Loucy (cell line): ENCODE data around the gene GDPD3.

ENCODE experiments used
- H2AFZ ChIP-seq: fragments of 200-600 bp; sonication (generic); 2 replicates; pipeline ENCODE4 v1.6.0; 2016; ENCODE audit warnings: antibody characterized with exemption, mild to moderate bottlenecking, low read length, moderate library complexity
- H3F3A ChIP-seq: fragments of 200-600 bp; 2 replicates; pipeline ENCODE4 v1.6.0; 2016; ENCODE audit warnings: antibody characterized with exemption, low read depth, mild to moderate bottlenecking
- H3K27me3 ChIP-seq: fragments of 200-600 bp; sonication (generic); 2 replicates; pipeline ENCODE4 v1.6.1; 2014; ENCODE audit warnings: low read length, mild to moderate bottlenecking; ENCODE audit not compliant: insufficient read depth, poor library complexity, severe bottlenecking
- H3K36me3 ChIP-seq: fragments of 200-600 bp; sonication (generic); 2 replicates; pipeline ENCODE4 v1.6.1; 2016; ENCODE audit warnings: low read length; ENCODE audit not compliant: insufficient read depth
- H3K4me1 ChIP-seq: fragments of 200-600 bp; sonication (generic); 2 replicates; pipeline ENCODE4 v1.5.1; 2014; ENCODE audit warnings: low read length, mild to moderate bottlenecking; ENCODE audit not compliant: insufficient read depth, poor library complexity, severe bottlenecking
- H3K4me2 ChIP-seq: fragments of 200-600 bp; sonication (generic); 2 replicates; pipeline ENCODE4 v1.6.0; 2014; ENCODE audit warnings: antibody characterized with exemption, low read length, low read depth, mild to moderate bottlenecking; ENCODE audit not compliant: poor library complexity, severe bottlenecking
- H3K4me3 ChIP-seq: fragments of 200-600 bp; sonication (generic); 2 replicates; pipeline ENCODE4 v1.5.1; 2014; ENCODE audit warnings: low read length, mild to moderate bottlenecking, mixed read lengths; ENCODE audit not compliant: poor library complexity, severe bottlenecking
- H3K79me2 ChIP-seq: fragments of 200-600 bp; sonication (generic); 2 replicates; pipeline ENCODE4 v1.6.1; 2014; ENCODE audit warnings: low read length; ENCODE audit not compliant: insufficient read depth
- H3K9ac ChIP-seq: fragments of 200-600 bp; sonication (generic); 2 replicates; pipeline ENCODE4 v1.6.0; 2014; ENCODE audit warnings: mild to moderate bottlenecking, low read depth, low read length, moderate library complexity; ENCODE audit not compliant: poor library complexity, severe bottlenecking
- H3K9me2 ChIP-seq: fragments of 200-600 bp; sonication (generic); replicated peaks from 2 replicates; pipeline ENCODE4 v1.6.1; 2016; ENCODE audit warnings: low read depth, low read length, mixed read lengths
- H3K9me3 ChIP-seq: fragments of 200-600 bp; sonication (generic); 2 replicates; pipeline ENCODE4 v1.6.1; 2014; ENCODE audit warnings: mild to moderate bottlenecking, antibody characterized with exemption, low read length, low read depth; ENCODE audit not compliant: insufficient read depth
- H4K20me1 ChIP-seq: fragments of 200-600 bp; sonication (generic); 2 replicates; pipeline ENCODE4 v1.6.0; 2014; ENCODE audit warnings: antibody characterized with exemption, low read length, mild to moderate bottlenecking; ENCODE audit not compliant: insufficient read depth, poor library complexity, severe bottlenecking
- CTCF ChIP-seq: fragments of 200-600 bp; sonication (generic); conservative IDR thresholded peaks from 2 replicates; pipeline ENCODE4 v1.5.1; 2014; ENCODE audit warnings: mild to moderate bottlenecking, antibody characterized with exemption, low read length
- EZH2phosphoT487 ChIP-seq: fragments of 200-600 bp; IDR thresholded peaks from 2 replicates; pipeline ENCODE4 v1.6.1; 2018; ENCODE audit warnings: antibody characterized with exemption, mild to moderate bottlenecking, moderate library complexity, borderline replicate concordance

GDPD3 gene

GRCh38 chr16:30091474-30092372, 21.6 kb downstream of the GDPD3 start, which contains the start of gene TBX6:
Gene TBX6 (minus strand): TSS chr16:30091924. CDS start chr16:30091193, 731 bp downstream.
- no peaks in the 10 kb centered on the region for H3K36me3 ChIP-seq
- no peaks in the 10 kb centered on the region for H4K20me1 ChIP-seq
- TF ChIP-seq CTCF: peak; percentile 54
- TF ChIP-seq EZH2phosphoT487: no peak
- no peaks in the 10 kb centered on the region for H3K27me3 ChIP-seq
- peaks cover 22% of the 10 kb centered on the region for H3K4me1 ChIP-seq
- H3K9me2 ChIP-seq: no peaks in the 10 kb centered on the region
- peak within 1 kb of the TSS; percentile 97 for H3K9ac ChIP-seq
- peaks cover 7% of the 10 kb centered on the region; the same call in 1 of the 2 replicates for H3F3A ChIP-seq
- peak within 1 kb of the TSS; percentile 82 for H2AFZ ChIP-seq
- no peaks in the 10 kb centered on the region for H3K79me2 ChIP-seq
- peak within 1 kb of the TSS; percentile 91 for H3K4me2 ChIP-seq
- no peaks in the 10 kb centered on the region for H3K9me3 ChIP-seq
- peak within 1 kb of the TSS; percentile 82 for H3K4me3 ChIP-seq

GRCh38 chr16:30090610-30091331, 22.6 kb downstream of the GDPD3 start:
- Histone ChIP-seq H3K4me1 (peaks cover 22% of the 10 kb centered on the region), H3F3A (peaks cover 7% of the 10 kb centered on the region; the same call in 1 of the 2 replicates), H3K4me2 (peak overlapping the region; percentile 91), H2AFZ (no peak overlapping the region), H3K4me3 (peak overlapping the region; percentile 82), H3K9me3 (no peaks in the 10 kb centered on the region), H3K27me3 (no peaks in the 10 kb centered on the region), H3K9ac (peak overlapping the region; percentile 66), H4K20me1 (no peaks in the 10 kb centered on the region), H3K36me3 (peaks cover under 1% of the 10 kb centered on the region; the same call in 1 of the 2 replicates), H3K79me2 (no peaks in the 10 kb centered on the region), H3K9me2 (no peaks in the 10 kb centered on the region)
- TF ChIP-seq EZH2phosphoT487 (no peak), CTCF (no peak)

DNA sequence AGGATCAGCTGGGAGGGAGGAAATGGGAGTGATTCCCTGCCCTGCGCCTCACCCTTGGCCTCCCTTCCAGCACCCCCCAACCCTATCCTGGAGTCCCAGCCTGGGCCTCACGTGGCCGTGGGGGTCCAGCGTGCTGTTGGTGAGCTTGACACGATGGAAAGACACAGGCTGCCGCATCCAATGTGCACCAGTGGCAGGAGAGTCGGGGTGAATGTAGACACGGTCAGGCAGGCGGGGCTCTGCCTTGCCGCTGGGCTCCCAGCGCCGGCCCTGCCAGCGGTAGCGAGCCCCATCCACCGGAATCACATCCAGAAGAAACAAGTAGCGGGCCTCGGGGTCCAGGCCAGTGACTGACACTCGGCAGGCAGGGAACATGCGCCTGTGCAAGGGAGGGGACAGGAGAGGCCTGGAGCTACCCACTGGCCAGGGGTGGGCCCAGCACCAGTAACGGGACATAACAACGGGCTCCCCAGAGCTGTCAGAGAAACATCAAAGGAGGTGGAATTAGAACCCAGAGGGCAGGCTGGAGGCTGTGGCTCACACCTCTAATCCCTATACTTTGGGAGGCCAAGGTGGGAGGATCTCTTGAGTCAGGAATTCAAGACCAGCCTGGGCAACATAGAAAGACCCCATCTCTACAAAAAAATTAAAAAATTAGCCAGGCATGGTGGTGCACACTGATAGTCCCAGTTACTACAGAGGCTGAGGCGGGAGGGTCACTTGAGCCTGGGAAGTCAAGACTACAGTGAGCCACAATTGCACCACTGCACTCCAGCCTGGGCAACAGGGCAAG, 24.3 kb downstream of the GDPD3 start:
- TF ChIP-seq EZH2phosphoT487 (no peak), CTCF (no peak)
- H3K9me2 ChIP-seq: no peaks in the 10 kb centered on the region
- no peak overlapping the region for H2AFZ ChIP-seq
- no peak overlapping the region for H3K4me3 ChIP-seq
- no peaks in the 10 kb centered on the region for H3K9me3 ChIP-seq
- H3K36me3 ChIP-seq: peaks cover 16% of the 10 kb centered on the region; the same call in 1 of the 2 replicates
- H4K20me1 ChIP-seq: no peaks in the 10 kb centered on the region
- peaks cover 22% of the 10 kb centered on the region for H3K4me1 ChIP-seq
- H3K4me2 ChIP-seq: no peak overlapping the region
- no peaks in the 10 kb centered on the region for H3K79me2 ChIP-seq
- H3F3A ChIP-seq: peaks cover 7% of the 10 kb centered on the region; the same call in 1 of the 2 replicates
- H3K27me3 ChIP-seq: no peaks in the 10 kb centered on the region
- H3K9ac ChIP-seq: no peak overlapping the region
